Measurements from ENCODE around the gene CASP4.

CASP4 gene

DNA sequence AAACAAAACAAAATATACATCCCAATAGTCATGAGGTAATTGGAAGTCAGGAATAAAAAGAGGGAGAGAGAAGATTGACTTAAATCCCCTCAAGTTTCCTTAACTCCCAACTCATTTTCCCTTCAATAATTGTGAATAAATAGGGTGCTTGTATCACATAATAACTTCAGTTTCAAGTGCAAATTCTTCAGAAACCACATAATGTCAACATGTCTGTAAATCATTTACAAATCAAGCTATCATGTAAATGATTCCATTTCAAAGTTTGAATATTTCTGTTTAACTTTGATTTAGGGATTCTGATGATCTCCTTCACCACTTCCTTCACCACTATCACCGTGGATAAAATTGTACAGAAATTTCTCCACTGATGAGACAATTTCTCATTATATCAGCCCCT, 31.3 kb upstream of the CASP4 start:
- ChIA-PET CTCF (interaction anchor here (1.3 kb wide), 1 partner anchor 12 kb away, joined by 5 read pairs; no protein-coding TSS in a partner anchor), POLR2A (no interaction called here)
- no peak for TF ChIP-seq ZNF624 (tag by site-specific recombination; IDR thresholded peaks at IDR 0.05)
- no peak for TF ChIP-seq ZNF404 (tag by site-specific recombination; IDR thresholded peaks at IDR 0.05)
- TF ChIP-seq GLI4 (tag by site-specific recombination; IDR thresholded peaks at IDR 0.05): no peak
- TF ChIP-seq, protein P1, sequence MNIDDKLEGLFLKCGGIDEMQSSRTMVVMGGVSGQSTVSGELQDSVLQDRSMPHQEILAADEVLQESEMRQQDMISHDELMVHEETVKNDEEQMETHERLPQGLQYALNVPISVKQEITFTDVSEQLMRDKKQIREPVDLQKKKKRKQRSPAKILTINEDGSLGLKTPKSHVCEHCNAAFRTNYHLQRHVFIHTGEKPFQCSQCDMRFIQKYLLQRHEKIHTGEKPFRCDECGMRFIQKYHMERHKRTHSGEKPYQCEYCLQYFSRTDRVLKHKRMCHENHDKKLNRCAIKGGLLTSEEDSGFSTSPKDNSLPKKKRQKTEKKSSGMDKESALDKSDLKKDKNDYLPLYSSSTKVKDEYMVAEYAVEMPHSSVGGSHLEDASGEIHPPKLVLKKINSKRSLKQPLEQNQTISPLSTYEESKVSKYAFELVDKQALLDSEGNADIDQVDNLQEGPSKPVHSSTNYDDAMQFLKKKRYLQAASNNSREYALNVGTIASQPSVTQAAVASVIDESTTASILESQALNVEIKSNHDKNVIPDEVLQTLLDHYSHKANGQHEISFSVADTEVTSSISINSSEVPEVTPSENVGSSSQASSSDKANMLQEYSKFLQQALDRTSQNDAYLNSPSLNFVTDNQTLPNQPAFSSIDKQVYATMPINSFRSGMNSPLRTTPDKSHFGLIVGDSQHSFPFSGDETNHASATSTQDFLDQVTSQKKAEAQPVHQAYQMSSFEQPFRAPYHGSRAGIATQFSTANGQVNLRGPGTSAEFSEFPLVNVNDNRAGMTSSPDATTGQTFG (tag by site-specific recombination; IDR thresholded peaks at IDR 0.05; ENCODE audit: borderline replicate concordance): no peak
- TF ChIP-seq, protein P2, sequence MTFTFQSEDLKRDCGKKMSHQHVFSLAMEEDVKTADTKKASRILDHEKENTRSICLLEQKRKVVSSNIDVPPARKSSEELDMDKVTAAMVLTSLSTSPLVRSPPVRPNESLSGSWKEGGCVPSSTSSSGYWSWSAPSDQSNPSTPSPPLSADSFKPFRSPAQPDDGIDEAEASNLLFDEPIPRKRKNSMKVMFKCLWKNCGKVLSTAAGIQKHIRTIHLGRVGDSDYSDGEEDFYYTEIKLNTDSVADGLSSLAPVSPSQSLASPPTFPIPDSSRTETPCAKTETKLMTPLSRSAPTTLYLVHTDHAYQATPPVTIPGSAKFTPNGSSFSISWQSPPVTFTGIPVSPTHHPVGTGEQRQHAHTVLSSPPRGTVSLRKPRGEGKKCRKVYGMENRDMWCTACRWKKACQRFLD (tag by site-specific recombination; IDR thresholded peaks at IDR 0.05): no peak
- TF ChIP-seq ZNF10 (tag by site-specific recombination; IDR thresholded peaks at IDR 0.05): no peak
- TF ChIP-seq, protein P3, sequence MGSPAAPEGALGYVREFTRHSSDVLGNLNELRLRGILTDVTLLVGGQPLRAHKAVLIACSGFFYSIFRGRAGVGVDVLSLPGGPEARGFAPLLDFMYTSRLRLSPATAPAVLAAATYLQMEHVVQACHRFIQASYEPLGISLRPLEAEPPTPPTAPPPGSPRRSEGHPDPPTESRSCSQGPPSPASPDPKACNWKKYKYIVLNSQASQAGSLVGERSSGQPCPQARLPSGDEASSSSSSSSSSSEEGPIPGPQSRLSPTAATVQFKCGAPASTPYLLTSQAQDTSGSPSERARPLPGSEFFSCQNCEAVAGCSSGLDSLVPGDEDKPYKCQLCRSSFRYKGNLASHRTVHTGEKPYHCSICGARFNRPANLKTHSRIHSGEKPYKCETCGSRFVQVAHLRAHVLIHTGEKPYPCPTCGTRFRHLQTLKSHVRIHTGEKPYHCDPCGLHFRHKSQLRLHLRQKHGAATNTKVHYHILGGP (tag by site-specific recombination; IDR thresholded peaks at IDR 0.05): no peak
- TF ChIP-seq, protein P4, sequence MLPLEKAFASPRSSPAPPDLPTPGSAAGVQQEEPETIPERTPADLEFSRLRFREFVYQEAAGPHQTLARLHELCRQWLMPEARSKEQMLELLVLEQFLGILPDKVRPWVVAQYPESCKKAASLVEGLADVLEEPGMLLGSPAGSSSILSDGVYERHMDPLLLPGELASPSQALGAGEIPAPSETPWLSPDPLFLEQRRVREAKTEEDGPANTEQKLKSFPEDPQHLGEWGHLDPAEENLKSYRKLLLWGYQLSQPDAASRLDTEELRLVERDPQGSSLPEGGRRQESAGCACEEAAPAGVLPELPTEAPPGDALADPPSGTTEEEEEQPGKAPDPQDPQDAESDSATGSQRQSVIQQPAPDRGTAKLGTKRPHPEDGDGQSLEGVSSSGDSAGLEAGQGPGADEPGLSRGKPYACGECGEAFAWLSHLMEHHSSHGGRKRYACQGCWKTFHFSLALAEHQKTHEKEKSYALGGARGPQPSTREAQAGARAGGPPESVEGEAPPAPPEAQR (tag by site-specific recombination; IDR thresholded peaks at IDR 0.05): no peak
- TF ChIP-seq, protein P5, sequence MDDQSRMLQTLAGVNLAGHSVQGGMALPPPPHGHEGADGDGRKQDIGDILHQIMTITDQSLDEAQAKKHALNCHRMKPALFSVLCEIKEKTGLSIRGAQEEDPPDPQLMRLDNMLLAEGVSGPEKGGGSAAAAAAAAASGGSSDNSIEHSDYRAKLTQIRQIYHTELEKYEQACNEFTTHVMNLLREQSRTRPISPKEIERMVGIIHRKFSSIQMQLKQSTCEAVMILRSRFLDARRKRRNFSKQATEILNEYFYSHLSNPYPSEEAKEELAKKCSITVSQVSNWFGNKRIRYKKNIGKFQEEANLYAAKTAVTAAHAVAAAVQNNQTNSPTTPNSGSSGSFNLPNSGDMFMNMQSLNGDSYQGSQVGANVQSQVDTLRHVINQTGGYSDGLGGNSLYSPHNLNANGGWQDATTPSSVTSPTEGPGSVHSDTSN (CRISPR knock-in tag; IDR thresholded peaks at IDR 0.05): no peak
- H3K4me1 ChIP-seq (ENCODE audit: control insufficient read depth, insufficient read depth, low read length): no peaks in the 10 kb centered on the region
- H3K9me3 ChIP-seq (ENCODE audit: control insufficient read depth, insufficient read depth, low read depth, low read length): no peaks in the 10 kb centered on the region
- H3K4me3 ChIP-seq (ENCODE audit: low read depth, low read length): no peak overlapping the region
- H3K36me3 ChIP-seq (ENCODE audit: control insufficient read depth in 2 of 2, insufficient read depth in 1 of 2, low read length in 2 of 2): no peaks in the 10 kb centered on the region
- no peak overlapping the region for H3K27ac ChIP-seq (ENCODE audit: extremely low read depth, low read depth, low read length)

DNA sequence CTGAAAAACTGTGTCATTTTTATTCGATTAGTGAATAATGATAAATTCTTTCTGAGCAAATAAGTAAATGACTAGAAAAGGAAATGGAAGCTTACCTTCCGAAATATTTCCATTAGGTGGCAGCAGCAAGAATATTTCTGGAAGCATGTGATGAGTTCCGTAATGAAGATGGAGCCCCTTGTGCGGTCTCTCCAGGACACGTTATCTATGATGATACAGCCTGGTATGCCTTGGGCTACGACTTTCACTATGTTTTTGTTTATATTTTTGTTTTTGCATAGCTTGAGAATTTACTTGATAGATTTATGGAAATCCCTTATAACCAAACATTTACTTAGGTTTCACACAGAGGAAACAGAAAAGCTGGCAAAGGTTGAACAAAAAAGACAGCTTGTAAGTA, 28.9 kb upstream of the CASP4 start:
- H3K4me3 ChIP-seq (ENCODE audit: low read depth, low read length): no peak overlapping the region
- no peak overlapping the region for H3K27ac ChIP-seq (ENCODE audit: extremely low read depth, low read depth, low read length)
- no peaks in the 10 kb centered on the region for H3K36me3 ChIP-seq (ENCODE audit: control insufficient read depth in 2 of 2, insufficient read depth in 1 of 2, low read length in 2 of 2)
- no peaks in the 10 kb centered on the region for H3K4me1 ChIP-seq (ENCODE audit: control insufficient read depth, insufficient read depth, low read length)
- CTCF ChIA-PET: interaction anchor here (0.6 to 1.1 kb wide), 6 partner anchors 9 to 862 kb away, joined by 3 to 4 read pairs (median 3); no protein-coding TSS in a partner anchor
- POLR2A ChIA-PET: no interaction called here
- TF ChIP-seq, protein P6, sequence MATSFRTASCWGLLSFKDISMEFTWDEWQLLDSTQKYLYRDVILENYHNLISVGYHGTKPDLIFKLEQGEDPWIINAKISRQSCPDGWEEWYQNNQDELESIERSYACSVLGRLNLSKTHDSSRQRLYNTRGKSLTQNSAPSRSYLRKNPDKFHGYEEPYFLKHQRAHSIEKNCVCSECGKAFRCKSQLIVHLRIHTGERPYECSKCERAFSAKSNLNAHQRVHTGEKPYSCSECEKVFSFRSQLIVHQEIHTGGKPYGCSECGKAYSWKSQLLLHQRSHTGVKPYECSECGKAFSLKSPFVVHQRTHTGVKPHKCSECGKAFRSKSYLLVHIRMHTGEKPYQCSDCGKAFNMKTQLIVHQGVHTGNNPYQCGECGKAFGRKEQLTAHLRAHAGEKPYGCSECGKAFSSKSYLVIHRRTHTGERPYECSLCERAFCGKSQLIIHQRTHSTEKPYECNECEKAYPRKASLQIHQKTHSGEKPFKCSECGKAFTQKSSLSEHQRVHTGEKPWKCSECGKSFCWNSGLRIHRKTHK (tag by site-specific recombination; IDR thresholded peaks at IDR 0.05): no peak
- no peak for TF ChIP-seq ZNF571 (tag by site-specific recombination; IDR thresholded peaks at IDR 0.05)
- TF ChIP-seq ZNF677 (tag by site-specific recombination; IDR thresholded peaks at IDR 0.05): no peak
- TF ChIP-seq, protein P7, sequence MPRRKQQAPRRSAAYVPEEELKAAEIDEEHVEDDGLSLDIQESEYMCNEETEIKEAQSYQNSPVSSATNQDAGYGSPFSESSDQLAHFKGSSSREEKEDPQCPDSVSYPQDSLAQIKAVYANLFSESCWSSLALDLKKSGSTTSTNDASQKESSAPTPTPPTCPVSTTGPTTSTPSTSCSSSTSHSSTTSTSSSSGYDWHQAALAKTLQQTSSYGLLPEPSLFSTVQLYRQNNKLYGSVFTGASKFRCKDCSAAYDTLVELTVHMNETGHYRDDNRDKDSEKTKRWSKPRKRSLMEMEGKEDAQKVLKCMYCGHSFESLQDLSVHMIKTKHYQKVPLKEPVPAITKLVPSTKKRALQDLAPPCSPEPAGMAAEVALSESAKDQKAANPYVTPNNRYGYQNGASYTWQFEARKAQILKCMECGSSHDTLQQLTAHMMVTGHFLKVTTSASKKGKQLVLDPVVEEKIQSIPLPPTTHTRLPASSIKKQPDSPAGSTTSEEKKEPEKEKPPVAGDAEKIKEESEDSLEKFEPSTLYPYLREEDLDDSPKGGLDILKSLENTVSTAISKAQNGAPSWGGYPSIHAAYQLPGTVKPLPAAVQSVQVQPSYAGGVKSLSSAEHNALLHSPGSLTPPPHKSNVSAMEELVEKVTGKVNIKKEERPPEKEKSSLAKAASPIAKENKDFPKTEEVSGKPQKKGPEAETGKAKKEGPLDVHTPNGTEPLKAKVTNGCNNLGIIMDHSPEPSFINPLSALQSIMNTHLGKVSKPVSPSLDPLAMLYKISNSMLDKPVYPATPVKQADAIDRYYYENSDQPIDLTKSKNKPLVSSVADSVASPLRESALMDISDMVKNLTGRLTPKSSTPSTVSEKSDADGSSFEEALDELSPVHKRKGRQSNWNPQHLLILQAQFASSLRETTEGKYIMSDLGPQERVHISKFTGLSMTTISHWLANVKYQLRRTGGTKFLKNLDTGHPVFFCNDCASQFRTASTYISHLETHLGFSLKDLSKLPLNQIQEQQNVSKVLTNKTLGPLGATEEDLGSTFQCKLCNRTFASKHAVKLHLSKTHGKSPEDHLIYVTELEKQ (tag by site-specific recombination; IDR thresholded peaks at IDR 0.05; ENCODE audit: borderline replicate concordance): no peak
- no peak for TF ChIP-seq ZNF670 (tag by site-specific recombination; IDR thresholded peaks at IDR 0.05; ENCODE audit: low read depth)
- TF ChIP-seq ZNF792 (tag by site-specific recombination; IDR thresholded peaks at IDR 0.05): no peak
- no peak for TF ChIP-seq ZNF777 (tag by site-specific recombination; IDR thresholded peaks at IDR 0.05; ENCODE audit: borderline replicate concordance)
- no peak for TF ChIP-seq ZNF114 (tag by site-specific recombination; IDR thresholded peaks at IDR 0.05)
- TF ChIP-seq ZNF776 (tag by site-specific recombination; IDR thresholded peaks at IDR 0.05; ENCODE audit: borderline replicate concordance): no peak
- TF ChIP-seq ZNF501 (tag by site-specific recombination; IDR thresholded peaks at IDR 0.05): no peak
- no peak for TF ChIP-seq ZNF391 (tag by site-specific recombination; IDR thresholded peaks at IDR 0.05; ENCODE audit: borderline replicate concordance, low read depth)
- no peak for TF ChIP-seq ZNF221 (tag by site-specific recombination; IDR thresholded peaks at IDR 0.05; ENCODE audit: borderline replicate concordance)
- TF ChIP-seq ZNF621 (tag by site-specific recombination; IDR thresholded peaks at IDR 0.05): no peak
- TF ChIP-seq ZNF785 (tag by site-specific recombination; IDR thresholded peaks at IDR 0.05): no peak
- H3K9me3 ChIP-seq (ENCODE audit: control insufficient read depth, insufficient read depth, low read depth, low read length): no peaks in the 10 kb centered on the region

Data from HEK293 (cell line).